Measurements from ENCODE around the gene PEX14.

DNA sequence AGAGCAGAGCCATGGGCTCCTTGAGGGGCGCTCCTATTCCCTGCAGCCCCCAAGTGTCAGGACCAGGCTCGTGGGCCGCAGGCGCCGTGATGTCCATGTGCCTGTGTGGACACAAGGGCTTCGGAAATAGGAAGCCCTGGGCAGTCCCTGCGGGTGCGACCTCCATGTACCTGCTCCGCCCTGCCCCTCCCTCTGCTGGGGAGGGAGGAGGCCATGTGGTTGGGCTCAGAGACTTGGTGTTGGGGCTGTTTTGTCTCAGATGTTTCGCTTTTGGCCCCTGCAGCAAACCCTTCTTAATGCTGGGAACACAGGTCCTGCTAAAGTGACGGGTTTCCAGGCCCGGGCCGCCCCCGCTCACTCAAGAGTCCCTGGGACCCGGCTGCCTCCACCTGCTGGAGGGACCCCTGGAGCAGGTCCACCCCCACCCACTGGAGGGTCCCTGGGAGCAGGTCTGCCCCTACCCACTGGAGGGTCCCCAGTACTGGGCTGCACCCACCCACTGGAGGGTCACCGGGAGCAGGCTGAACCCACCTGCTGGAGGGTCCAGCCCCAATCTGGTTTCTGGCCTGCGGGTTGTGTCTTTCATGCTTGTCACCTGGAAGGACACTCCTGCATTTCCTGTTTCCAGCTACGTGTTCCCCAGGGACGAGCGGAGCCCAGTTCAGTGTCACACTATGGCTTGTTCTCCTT is 156.5 kb downstream of the PEX14 start:
- TF ChIP-seq EZH2 (IDR thresholded peaks at IDR 0.05; ENCODE audit: borderline replicate concordance, low read depth, low read length) = no peak
- TF ChIP-seq SIN3A (IDR thresholded peaks at IDR 0.05; ENCODE audit: borderline replicate concordance in 2 of 2, control insufficient read depth in 1 of 2, low read depth in 2 of 2, low read length in 2 of 2) = no peak
- TF ChIP-seq POLR2A (conservative IDR thresholded peaks at IDR 0.05) = no peak
- no peak for TF ChIP-seq MYC (IDR thresholded peaks at IDR 0.05; ENCODE audit: low read depth, low read length)
- no peak for TF ChIP-seq MYC (CRISPR knock-in tag; IDR thresholded peaks at IDR 0.05; ENCODE audit: borderline replicate concordance, low read depth)
- TF ChIP-seq, protein P1, sequence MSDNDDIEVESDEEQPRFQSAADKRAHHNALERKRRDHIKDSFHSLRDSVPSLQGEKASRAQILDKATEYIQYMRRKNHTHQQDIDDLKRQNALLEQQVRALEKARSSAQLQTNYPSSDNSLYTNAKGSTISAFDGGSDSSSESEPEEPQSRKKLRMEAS (CRISPR knock-in tag; IDR thresholded peaks at IDR 0.05) = peak; percentile 60
- TF ChIP-seq ESRRB (CRISPR knock-in tag; IDR thresholded peaks at IDR 0.05; ENCODE audit: borderline replicate concordance) = no peak
- TF ChIP-seq HDAC8 (tag; IDR thresholded peaks at IDR 0.05) = no peak
- TF ChIP-seq, protein P2, sequence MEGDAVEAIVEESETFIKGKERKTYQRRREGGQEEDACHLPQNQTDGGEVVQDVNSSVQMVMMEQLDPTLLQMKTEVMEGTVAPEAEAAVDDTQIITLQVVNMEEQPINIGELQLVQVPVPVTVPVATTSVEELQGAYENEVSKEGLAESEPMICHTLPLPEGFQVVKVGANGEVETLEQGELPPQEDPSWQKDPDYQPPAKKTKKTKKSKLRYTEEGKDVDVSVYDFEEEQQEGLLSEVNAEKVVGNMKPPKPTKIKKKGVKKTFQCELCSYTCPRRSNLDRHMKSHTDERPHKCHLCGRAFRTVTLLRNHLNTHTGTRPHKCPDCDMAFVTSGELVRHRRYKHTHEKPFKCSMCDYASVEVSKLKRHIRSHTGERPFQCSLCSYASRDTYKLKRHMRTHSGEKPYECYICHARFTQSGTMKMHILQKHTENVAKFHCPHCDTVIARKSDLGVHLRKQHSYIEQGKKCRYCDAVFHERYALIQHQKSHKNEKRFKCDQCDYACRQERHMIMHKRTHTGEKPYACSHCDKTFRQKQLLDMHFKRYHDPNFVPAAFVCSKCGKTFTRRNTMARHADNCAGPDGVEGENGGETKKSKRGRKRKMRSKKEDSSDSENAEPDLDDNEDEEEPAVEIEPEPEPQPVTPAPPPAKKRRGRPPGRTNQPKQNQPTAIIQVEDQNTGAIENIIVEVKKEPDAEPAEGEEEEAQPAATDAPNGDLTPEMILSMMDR (IDR thresholded peaks at IDR 0.05 in 2 of 3, conservative IDR thresholded peaks at IDR 0.05 in 1 of 3; ENCODE audit: insufficient read depth in 2 of 3, low read depth in 1 of 3, low read length in 3 of 3) = no peak
- TF ChIP-seq KLF1 (tag; IDR thresholded peaks at IDR 0.05) = no peak
